ENCODE results near the gene GINS3. TPM values are rescaled to one million over a fixed set of nuclear protein-coding genes. Genes with fewer than 3 reads are reported as not detected.
"Not testable (repeated sequence)": the region's sequence is repeated elsewhere in the genome, so short reads cannot be mapped to it uniquely, and the experiment has no call there.

Gene GINS3
- total RNA-seq, 4 donors from 2014 or later: 0.77 to 5.9 (median 5.0) TPM

DNA sequence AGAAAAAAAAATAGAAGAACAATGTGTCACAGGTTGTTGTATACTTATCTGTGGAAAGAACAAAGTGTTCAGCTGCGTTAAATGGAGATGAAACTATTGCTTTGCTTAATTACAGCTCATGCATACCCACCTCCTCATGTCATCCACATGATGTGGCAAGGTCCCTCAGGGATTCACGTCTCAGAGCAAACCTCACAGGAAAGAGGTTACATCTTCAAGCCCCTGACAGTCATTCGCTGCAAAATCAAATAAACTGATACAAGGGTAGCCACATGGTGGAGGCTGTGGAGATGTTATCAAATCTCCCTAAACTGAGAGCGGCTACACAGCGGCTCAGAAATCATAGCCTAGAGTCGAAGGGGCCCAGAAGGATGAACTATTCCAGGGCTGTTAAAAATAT, 21.1 kb downstream of the GINS3 start:
- no peaks in the 10 kb centered on the region for H3K27me3 ChIP-seq
- TF ChIP-seq, protein P1, sequence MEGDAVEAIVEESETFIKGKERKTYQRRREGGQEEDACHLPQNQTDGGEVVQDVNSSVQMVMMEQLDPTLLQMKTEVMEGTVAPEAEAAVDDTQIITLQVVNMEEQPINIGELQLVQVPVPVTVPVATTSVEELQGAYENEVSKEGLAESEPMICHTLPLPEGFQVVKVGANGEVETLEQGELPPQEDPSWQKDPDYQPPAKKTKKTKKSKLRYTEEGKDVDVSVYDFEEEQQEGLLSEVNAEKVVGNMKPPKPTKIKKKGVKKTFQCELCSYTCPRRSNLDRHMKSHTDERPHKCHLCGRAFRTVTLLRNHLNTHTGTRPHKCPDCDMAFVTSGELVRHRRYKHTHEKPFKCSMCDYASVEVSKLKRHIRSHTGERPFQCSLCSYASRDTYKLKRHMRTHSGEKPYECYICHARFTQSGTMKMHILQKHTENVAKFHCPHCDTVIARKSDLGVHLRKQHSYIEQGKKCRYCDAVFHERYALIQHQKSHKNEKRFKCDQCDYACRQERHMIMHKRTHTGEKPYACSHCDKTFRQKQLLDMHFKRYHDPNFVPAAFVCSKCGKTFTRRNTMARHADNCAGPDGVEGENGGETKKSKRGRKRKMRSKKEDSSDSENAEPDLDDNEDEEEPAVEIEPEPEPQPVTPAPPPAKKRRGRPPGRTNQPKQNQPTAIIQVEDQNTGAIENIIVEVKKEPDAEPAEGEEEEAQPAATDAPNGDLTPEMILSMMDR (IDR thresholded peaks at IDR 0.05): no peak
- TF ChIP-seq POLR2A (IDR thresholded peaks at IDR 0.05): no peak
- no peak for DNase-seq
- H3K36me3 ChIP-seq: no peaks in the 10 kb centered on the region
- peak overlapping the region in 1 of 2 donors; percentile 18 for H3K27ac ChIP-seq
- intact Hi-C loops (cut with DNase I; ENCODE audit: low total_unique reads): no loop called here
- H3K4me1 ChIP-seq: peaks cover 0 to 2% of the 10 kb centered on the region in 2 donors
- H3K9me3 ChIP-seq: no peaks in the 10 kb centered on the region
- H3K4me3 ChIP-seq: no peak overlapping the region

DNA sequence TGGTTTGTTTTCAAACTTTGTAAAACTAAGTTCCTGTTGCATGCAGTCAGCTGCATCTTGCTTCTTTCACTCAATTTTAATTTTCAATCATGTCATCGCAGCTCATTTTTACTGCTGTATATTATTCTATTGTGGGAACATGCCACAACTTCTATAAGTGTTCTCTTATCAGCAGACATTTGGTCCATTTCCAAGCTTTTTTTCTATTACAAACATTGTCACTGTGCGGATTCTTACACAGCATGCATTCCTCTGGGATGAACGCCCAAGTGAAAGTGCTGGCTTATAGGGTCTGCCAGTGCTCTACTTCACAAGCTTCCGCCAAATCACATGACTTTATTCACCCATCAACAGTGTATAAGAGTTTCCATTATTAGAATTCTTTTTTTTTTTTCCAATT, 22.7 kb downstream of the GINS3 start:
- Histone ChIP-seq H3K36me3 (no peaks in the 10 kb centered on the region), H3K27me3 (no peaks in the 10 kb centered on the region), H3K9me3 (no peaks in the 10 kb centered on the region), H3K27ac (no peak overlapping the region), H3K4me1 (peaks cover 0 to 3% of the 10 kb centered on the region in 2 donors), H3K4me3 (no peak overlapping the region)
- no peak for DNase-seq
- intact Hi-C loops (cut with DNase I; ENCODE audit: low total_unique reads): no loop called here
- TF ChIP-seq POLR2A (IDR thresholded peaks at IDR 0.05): no peak
- TF ChIP-seq, protein P1 (IDR thresholded peaks at IDR 0.05): no peak

DNA sequence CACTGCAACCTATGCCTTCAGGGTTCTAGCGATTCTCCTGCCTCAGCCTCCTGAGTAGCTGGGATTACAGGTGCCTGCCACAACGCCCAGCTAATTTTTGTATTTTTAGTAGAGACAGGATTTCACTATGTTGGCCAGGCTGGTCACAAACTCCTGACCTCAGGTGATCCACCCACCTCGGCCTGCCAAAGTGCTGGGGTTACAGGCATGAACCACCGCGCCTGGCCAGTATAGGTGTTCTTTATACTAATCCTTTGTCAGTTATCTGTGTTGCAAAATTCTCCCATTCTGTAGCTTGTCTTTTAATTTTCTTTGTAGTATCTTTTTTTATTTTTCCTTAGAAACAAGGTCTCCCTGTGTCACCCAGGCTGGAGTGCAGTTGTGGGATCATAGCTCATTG, 23.7 kb downstream of the GINS3 start:
- H3K4me3 ChIP-seq; intact Hi-C loops (cut with DNase I; ENCODE audit: low total_unique reads); H3K4me1 ChIP-seq; H3K27me3 ChIP-seq; H3K27ac ChIP-seq; H3K9me3 ChIP-seq; DNase-seq; H3K36me3 ChIP-seq: not testable (repeated sequence)

DNA sequence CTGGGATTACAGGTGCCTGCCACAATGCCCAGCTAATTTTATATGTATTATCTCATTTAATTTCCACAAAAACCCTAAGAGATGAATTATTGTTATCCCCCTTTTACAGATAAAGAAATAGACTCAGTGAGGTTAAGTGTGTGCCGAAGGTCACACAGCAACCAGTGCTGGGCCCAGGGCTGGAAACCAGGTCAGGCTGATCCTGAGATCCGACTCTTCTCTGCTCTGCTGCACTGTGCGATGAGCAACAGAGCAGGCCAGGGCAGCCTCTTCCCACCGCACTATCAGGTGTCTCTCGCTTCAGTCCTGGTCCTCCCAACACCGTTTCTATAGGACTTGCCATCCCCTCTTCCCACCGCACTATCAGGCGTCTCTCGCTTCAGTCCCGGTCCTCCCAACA, 24.8 kb downstream of the GINS3 start:
- intact Hi-C loops (cut with DNase I; ENCODE audit: low total_unique reads): no loop called here

DNA sequence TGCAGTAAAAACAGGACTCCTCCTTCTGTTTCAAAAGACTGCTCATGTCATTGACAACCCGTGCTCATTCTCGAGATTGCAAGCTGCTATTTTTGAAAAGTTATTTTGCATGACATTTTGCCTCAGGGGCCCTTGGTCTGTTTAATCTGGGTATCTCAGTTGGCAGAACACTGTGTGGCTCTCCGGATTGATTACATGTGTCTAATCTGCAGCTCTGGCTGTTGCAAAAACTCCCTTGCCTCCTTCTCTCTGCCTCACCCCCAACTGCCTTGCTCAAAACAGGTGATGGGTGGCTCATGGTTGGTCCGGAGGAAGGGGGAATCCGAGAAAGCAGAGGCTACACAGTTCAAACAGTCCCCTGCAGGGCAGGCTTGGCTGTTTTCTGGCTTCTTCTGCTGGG, 25.3 kb downstream of the GINS3 start:
- Histone ChIP-seq H3K4me3 (no peak overlapping the region), H3K27me3 (no peaks in the 10 kb centered on the region), H3K36me3 (no peaks in the 10 kb centered on the region), H3K4me1 (peaks cover 0 to 3% of the 10 kb centered on the region in 2 donors), H3K27ac (peak overlapping the region; percentile 69 to 74), H3K9me3 (no peaks in the 10 kb centered on the region)
- intact Hi-C loops (cut with DNase I; ENCODE audit: low total_unique reads): no loop called here
- TF ChIP-seq POLR2A (IDR thresholded peaks at IDR 0.05): no peak
- TF ChIP-seq, protein P1 (IDR thresholded peaks at IDR 0.05): no peak
- DNase-seq: no peak

More for the DNA sequence above, 24.8 kb downstream of the GINS3 start:
- Histone ChIP-seq H3K27ac (no peak overlapping the region), H3K27me3 (no peaks in the 10 kb centered on the region), H3K9me3 (no peaks in the 10 kb centered on the region), H3K4me1 (peaks cover 0 to 3% of the 10 kb centered on the region in 2 donors), H3K4me3 (no peak overlapping the region), H3K36me3 (no peaks in the 10 kb centered on the region)
- TF ChIP-seq POLR2A (IDR thresholded peaks at IDR 0.05): no peak
- TF ChIP-seq, protein P1 (IDR thresholded peaks at IDR 0.05): no peak
- DNase-seq: no peak

DNA sequence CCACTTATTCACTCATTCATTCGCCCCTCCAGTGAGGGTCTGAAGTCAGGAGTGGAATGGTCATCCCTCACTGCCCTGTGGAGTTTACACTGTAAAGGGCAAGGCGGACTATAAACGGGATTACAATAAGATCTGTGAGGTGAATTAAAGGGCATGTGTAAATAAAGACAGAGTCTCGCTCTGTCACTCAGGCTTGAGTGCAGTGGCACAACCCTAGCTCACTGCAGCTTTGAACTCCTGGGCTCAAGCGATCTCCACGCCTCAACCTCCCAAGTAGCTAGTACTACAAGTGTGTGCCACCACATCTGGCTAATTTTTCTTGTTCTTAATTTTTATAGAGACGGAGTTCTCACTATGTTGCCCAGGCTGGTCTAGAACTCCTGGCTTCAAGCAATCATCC, 25.8 kb downstream of the GINS3 start:
- no peaks in the 10 kb centered on the region for H3K27me3 ChIP-seq
- peaks cover 0 to 3% of the 10 kb centered on the region in 2 donors for H3K4me1 ChIP-seq
- no peak overlapping the region for H3K4me3 ChIP-seq
- peak overlapping the region; percentile 69 to 74 for H3K27ac ChIP-seq
- no peak for TF ChIP-seq POLR2A (IDR thresholded peaks at IDR 0.05)
- TF ChIP-seq, protein P1 (IDR thresholded peaks at IDR 0.05): no peak
- H3K36me3 ChIP-seq: no peaks in the 10 kb centered on the region
- intact Hi-C loops (cut with DNase I; ENCODE audit: low total_unique reads): no loop called here
- no peak for DNase-seq
- H3K9me3 ChIP-seq: no peaks in the 10 kb centered on the region

All from uterus (tissue), 4 donors.